ENCODE data around the gene ZNF135.
A peak's percentile ranks its signal among the peaks of the same experiment; 100 is the strongest.

DNA sequence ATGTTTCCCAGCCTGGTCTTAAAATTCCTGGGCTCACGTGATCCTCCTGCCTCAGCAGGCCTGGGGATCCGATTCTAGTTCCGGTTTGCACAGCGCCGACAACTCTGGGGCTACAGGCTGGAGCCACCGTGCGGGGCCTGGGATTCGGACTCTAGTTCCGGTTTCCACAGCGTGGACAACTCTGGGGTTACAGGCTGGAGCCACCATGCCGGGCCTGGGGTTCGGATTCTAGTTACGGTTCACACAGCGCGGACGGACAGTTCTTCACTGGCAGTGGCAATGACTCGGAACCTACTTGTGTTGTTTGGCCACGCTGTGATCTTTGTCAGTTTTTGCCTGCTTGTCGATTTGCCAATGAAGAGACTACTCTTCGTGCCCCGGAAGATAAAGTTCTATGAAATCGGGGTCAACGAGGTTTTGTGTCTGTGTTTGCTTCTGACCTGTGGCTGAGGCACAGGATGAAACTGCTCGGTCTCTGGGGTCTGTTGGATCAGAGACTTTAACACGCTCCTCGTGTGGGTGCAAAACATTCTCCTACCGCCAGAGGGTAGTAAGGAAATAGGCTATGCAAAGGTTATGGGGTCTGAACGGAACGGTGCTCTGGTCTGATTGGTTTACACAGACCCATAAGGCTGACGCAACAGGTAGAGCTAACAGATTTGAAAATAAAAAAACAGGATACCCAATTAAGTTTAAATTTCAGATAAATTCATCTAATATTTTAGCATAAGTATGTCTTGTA is 37.4 kb upstream of the ZNF135 start:
- TF ChIP-seq CTCF (conservative IDR thresholded peaks at IDR 0.05; ENCODE audit: low read depth in 2 of 2) (peak; percentile 81 to 97), POLR2AphosphoS5 (IDR thresholded peaks at IDR 0.05; ENCODE audit: low read depth) (peak; percentile 33; the same call in 1 of the 2 replicates)
